ENCODE measurements around the gene PPP1R11.
A peak's percentile ranks its signal among the peaks of the same experiment; 100 is the strongest.

- TF ChIP-seq CTCF (IDR thresholded peaks at IDR 0.05), result peak; percentile 90 to 93 (median 92)
- peak; percentile 26 to 80 for TF ChIP-seq POLR2AphosphoS5 (IDR thresholded peaks at IDR 0.05; ENCODE audit: insufficient read depth in 1 of 2, low read depth in 1 of 2)
- no peak for TF ChIP-seq POLR2A (IDR thresholded peaks at IDR 0.05)
Observed at GRCh38 chr6:30102970-30103871, 36.2 kb downstream of the PPP1R11 start.

Measured in vagina (tissue), 2 donors.